GM12878 (cell line): Measurements from ENCODE around the gene UBXN10. TPM values are rescaled to one million over a fixed set of nuclear protein-coding genes. Genes with fewer than 3 reads are reported as not detected.

Experiments used
- ATAC-seq: fragments of 200-7000 bp; cut with Tn5 transposase; 3 replicates; pipeline ENCODE4 v1.9.1; 2020; ENCODE audit warnings: mild to moderate bottlenecking, moderate library complexity
- BruUV-seq: library from RNA; stranded (reverse); fragments of 400-500 nt; replicated peaks from 2 replicates; lab custom pipeline; 2021; lab: Mats Ljungman, UMichigan
- CTCF ChIA-PET: fragments of 300-600 bp; sonication (Branson Sonifier 250); formaldehyde crosslinking; extraction: SDS; loops from one replicate; lab custom pipeline; 2021; ENCODE audit warnings: inconsistent platforms; lab: Yijun Ruan, JAX
- POLR2A ChIA-PET: fragments of 350-600 bp; formaldehyde crosslinking; extraction: SDS; loops from one replicate; lab custom pipeline; 2021; ENCODE audit warnings: inconsistent platforms; lab: Charles Lee
- RAD21 ChIA-PET: fragments of 300-600 bp; sonication (Branson Sonifier 250); formaldehyde crosslinking; loops from one replicate; lab custom pipeline; 2023; ENCODE audit warnings: antibody characterized with exemption; ENCODE audit not compliant: unreplicated experiment; lab: Charles Lee
- SMC1A ChIA-PET: fragments of 300-600 bp; sonication (Branson Sonifier 250); formaldehyde crosslinking; loops from one replicate; lab custom pipeline; 2023; ENCODE audit not compliant: unreplicated experiment, uncharacterized antibody; lab: Charles Lee
- DNase-seq: peaks from one replicate; pipeline ENCODE4 v3.0.0-alpha.2; 2011; ENCODE audit warnings: low read depth, low spot score
- FAIRE-seq: peaks from 3 replicates; lab custom pipeline; 2011; peaks lifted over from hg19 to GRCh38; lab: Jason Lieb, UNC
- H2AFZ ChIP-seq: 2 replicates; pipeline ENCODE4 v1.6.0; 2011; ENCODE audit warnings: low read depth, low read length, control low read depth; ENCODE audit not compliant: control insufficient read depth
- H3K27ac ChIP-seq: 2 replicates; pipeline ENCODE4 v1.5.1; 2011; ENCODE audit warnings: control low read depth; ENCODE audit not compliant: control insufficient read depth, insufficient read depth
- H3K27me3 ChIP-seq, 2 experiments: replicated peaks in 1 of 2; 2 replicates each; pipeline versions ENCODE4 v1.6.0 to v1.6.1; 2011; ENCODE audit warnings: low read length in 1 of 2; ENCODE audit not compliant: control insufficient read depth in 2 of 2, insufficient read depth in 2 of 2
- H3K36me3 ChIP-seq, 2 experiments: 2 replicates each; pipeline ENCODE4 v1.5.1; 2011; ENCODE audit warnings: low read length in 1 of 2; ENCODE audit not compliant: control insufficient read depth in 2 of 2, insufficient read depth in 2 of 2
- H3K4me1 ChIP-seq: 2 replicates; pipeline ENCODE4 v1.6.1; 2011; ENCODE audit warnings: mild to moderate bottlenecking, low read length, moderate library complexity, mixed read lengths; ENCODE audit not compliant: control insufficient read depth, insufficient read depth
- H3K4me2 ChIP-seq: 2 replicates; pipeline ENCODE4 v1.6.0; 2011; ENCODE audit warnings: control low read depth; ENCODE audit not compliant: control insufficient read depth, insufficient read depth
- H3K4me3 ChIP-seq: fragments of 200-600 bp; sonication (generic); 2 replicates; pipeline ENCODE4 v1.5.1; 2016
- H3K79me2 ChIP-seq: 2 replicates; pipeline ENCODE4 v1.6.0; 2011; ENCODE audit warnings: low read length; ENCODE audit not compliant: control insufficient read depth, insufficient read depth
- H3K9ac ChIP-seq: 2 replicates; pipeline ENCODE4 v1.8.0; 2011; ENCODE audit warnings: low read length, control low read depth, mixed read lengths; ENCODE audit not compliant: control insufficient read depth, insufficient read depth
- H3K9me3 ChIP-seq: replicated peaks from 3 replicates; pipeline ENCODE4 v1.5.1; 2011; ENCODE audit warnings: mild to moderate bottlenecking, low read length; ENCODE audit not compliant: control insufficient read depth, insufficient read depth
- H4K20me1 ChIP-seq: 2 replicates; pipeline ENCODE4 v1.6.0; 2011; ENCODE audit not compliant: control insufficient read depth, insufficient read depth
- ATF3 ChIP-seq: IDR thresholded peaks from 2 replicates; pipeline ENCODE4 v1.6.1; 2011; ENCODE audit warnings: low read depth, mild to moderate bottlenecking, low read length, moderate library complexity, borderline replicate concordance; ENCODE audit errors: extremely low read depth
- CBFB ChIP-seq: IDR thresholded peaks from 2 replicates; pipeline ENCODE4 v1.6.1; 2016; ENCODE audit warnings: antibody characterized with exemption, low read depth
- GATAD2B ChIP-seq: fragments of 450-650 bp; conservative IDR thresholded peaks from 2 replicates; pipeline ENCODE4 v1.6.1; 2017; ENCODE audit warnings: low read depth, mild to moderate bottlenecking, moderate library complexity
- HDAC2 ChIP-seq: fragments of 200-600 bp; sonication (generic); IDR thresholded peaks from 2 replicates; pipeline ENCODE4 v1.6.1; 2017
- IKZF1 ChIP-seq: fragments of 450-650 bp; conservative IDR thresholded peaks from 2 replicates; pipeline ENCODE4 v1.6.1; 2017; ENCODE audit warnings: antibody characterized with exemption, mild to moderate bottlenecking
- MAX ChIP-seq: IDR thresholded peaks from 2 replicates; pipeline ENCODE4 v1.6.1; 2012; ENCODE audit warnings: low read depth, low read length, improper control_type of control experiment
- RUNX3 ChIP-seq: IDR thresholded peaks from 2 replicates; pipeline ENCODE4 v1.6.1; 2012; ENCODE audit warnings: low read length, inconsistent platforms
- YY1 ChIP-seq: IDR thresholded peaks from 2 replicates; pipeline ENCODE4 v1.6.1; 2011; ENCODE audit warnings: low read depth, mild to moderate bottlenecking, low read length
- ZNF274 ChIP-seq: IDR thresholded peaks from one replicate; pipeline ENCODE4 v1.8.0; 2011; ENCODE audit not compliant: insufficient read length, insufficient read depth
- WGBS: methylation state at CpG from one replicate; pipeline ENCODE4 v1.1.6; 2016; ENCODE audit warnings: low lambda C conversion rate; ENCODE audit not compliant: insufficient replicate concordance, insufficient coverage; ENCODE audit errors: missing lambda C conversion rate; 5-methylcytosine and 5-hydroxymethylcytosine counted together
- in situ Hi-C: fragments of 300-500 bp; cut with MboI; formaldehyde crosslinking; loops from 9 replicates; pipeline ENCODE4 v1.14.3; 2018; ENCODE audit warnings: mixed read lengths
- intact Hi-C: fragments of 100-400 bp; cut with micrococcal nuclease; formaldehyde crosslinking; loops from one replicate; pipeline ENCODE4 v1.14.2; 2022; ENCODE audit not compliant: unreplicated experiment
- polyA plus RNA-seq, 11 experiments: library from polyadenylated mRNA; depleted of rRNA in 4 of 11; unstranded in 6 of 11; stranded (reverse) in 5 of 11; fragments of >200 nt; fragmentation: Nextera tagmentation in 4 of 11; fragmentation: Illumina TruSeq in 1 of 11; extraction: Ambion mirVana in 4 of 11; extraction: Trizol in 1 of 11; gene quantifications; 1 replicate in 1 of 11; 2 replicates in 10 of 11; pipeline versions ENCODE4 v1.2.1 to v1.2.3, GENCODE V29; 2011 to 2016; ENCODE audit warnings: inconsistent platforms in 2 of 11, missing spikeins in 2 of 11, low read depth in 1 of 11
- total RNA-seq, 4 experiments: library from RNA; depleted of rRNA in 3 of 4; stranded (reverse); fragments of >200 nt in 3 of 4; fragmentation: Illumina TruSeq in 1 of 4; extraction: Trizol in 1 of 4; gene quantifications; 2 replicates each; pipeline versions ENCODE4 v1.2.1 to v1.2.3, GENCODE V29; 2013 to 2021

Gene UBXN10
- total and polyA plus RNA-seq, 10 of the 15 experiments (the other 5 are each of a cell fraction or from before 2014, with no cell fraction given): 0.03 to 0.15 (median 0.06) TPM; not detected in 7

DNA sequence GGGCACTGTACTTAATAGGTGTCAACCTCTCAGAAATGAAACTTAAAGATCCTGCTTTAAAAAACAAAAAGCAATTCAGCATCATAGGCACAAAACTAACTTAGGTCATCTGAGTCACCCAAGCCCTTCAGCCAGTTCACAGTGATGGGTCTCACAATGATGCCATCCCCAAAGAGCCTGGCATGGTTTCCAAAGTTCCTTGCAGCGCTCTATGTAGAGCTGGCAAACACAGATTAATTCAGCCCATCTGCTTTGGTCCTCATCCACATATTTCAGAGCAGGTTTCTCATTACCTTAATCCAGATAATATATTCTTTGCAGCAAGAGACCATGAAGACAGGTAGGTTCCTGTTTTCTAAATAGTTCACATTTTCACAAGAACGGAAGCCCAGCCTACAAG lies 15.1 kb downstream of the UBXN10 start:
- TF ChIP-seq HDAC2: no peak
- no peak for TF ChIP-seq GATAD2B
- no peak for TF ChIP-seq ATF3
- no peak for TF ChIP-seq MAX
- TF ChIP-seq RUNX3: no peak
- no peaks in the 10 kb centered on the region for H3K9me3 ChIP-seq
- no peak for ATAC-seq
- intact Hi-C loops (no loop called here), in situ Hi-C loops (no loop called here)
- no peak for DNase-seq
- no peaks in the 10 kb centered on the region for H3K36me3 ChIP-seq
- 5% methylated on average over 2 of the region's 2 CpGs for WGBS
- SMC1A ChIA-PET: no interaction called here
- no TSS peak for BruUV-seq
- no peak overlapping the region for H3K4me3 ChIP-seq
- H2AFZ ChIP-seq: no peak overlapping the region
- no peak overlapping the region for H3K9ac ChIP-seq
- H3K27ac ChIP-seq: no peak overlapping the region
- CTCF ChIA-PET: no interaction called here
- no peaks in the 10 kb centered on the region for H4K20me1 ChIP-seq
- no peak for FAIRE-seq
- RAD21 ChIA-PET: no interaction called here
- peaks cover 4% of the 10 kb centered on the region in 2 experiments; a peak in 2 of 4 replicates for H3K27me3 ChIP-seq
- no peak overlapping the region for H3K4me2 ChIP-seq
- H3K79me2 ChIP-seq: no peaks in the 10 kb centered on the region
- POLR2A ChIA-PET: no interaction called here
- no peaks in the 10 kb centered on the region for H3K4me1 ChIP-seq

GRCh38 chr1:20202166-20202565 lies 16.3 kb downstream of the UBXN10 start:
- BruUV-seq: no TSS peak

More at GRCh38 chr1:20202166-20202565, 16.3 kb downstream of the UBXN10 start:
- 20% methylated on average over 5 of the region's 5 CpGs for WGBS
- Histone ChIP-seq H3K9ac (no peak overlapping the region), H3K9me3 (no peaks in the 10 kb centered on the region), H3K4me3 (no peak overlapping the region), H4K20me1 (no peaks in the 10 kb centered on the region), H3K4me2 (no peak overlapping the region), H2AFZ (no peak overlapping the region), H3K36me3 (no peaks in the 10 kb centered on the region), H3K4me1 (no peaks in the 10 kb centered on the region), H3K79me2 (no peaks in the 10 kb centered on the region), H3K27ac (no peak overlapping the region), H3K27me3 (peaks cover 4% of the 10 kb centered on the region in 2 experiments; a peak in 2 of 4 replicates)
- intact Hi-C loops (no loop called here), in situ Hi-C loops (no loop called here)
- TF ChIP-seq IKZF1: no peak
- no peak for TF ChIP-seq YY1
- TF ChIP-seq ZNF274: no peak
- TF ChIP-seq CBFB: no peak
- POLR2A ChIA-PET: no interaction called here
- no peak for DNase-seq
- no peak for FAIRE-seq
- ATAC-seq: no peak
- SMC1A ChIA-PET: no interaction called here
- RAD21 ChIA-PET: no interaction called here
- CTCF ChIA-PET: interaction anchor here (1.8 kb wide), 1 partner anchor 11 kb away, joined by 5 read pairs; no protein-coding TSS in a partner anchor
